HEK293 (cell line): Measurements from ENCODE around the gene TAF10.

ENCODE experiments used
- CTCF ChIP-seq: fragments of 450-650 bp; formaldehyde crosslinking; IDR thresholded peaks from 2 replicates; pipeline ENCODE4 v1.5.1; 2016; ENCODE audit warnings: missing biosample characterization, missing genetic modification characterization
- ZBTB49 ChIP-seq: fragments of 450-650 bp; formaldehyde crosslinking; IDR thresholded peaks from 2 replicates; pipeline ENCODE4 v1.5.1; 2016; ENCODE audit warnings: missing biosample characterization, missing genetic modification characterization, low read depth
- ZBTB7A ChIP-seq: fragments of 450-650 bp; formaldehyde crosslinking; IDR thresholded peaks from 2 replicates; pipeline ENCODE4 v1.5.1; 2016; ENCODE audit warnings: low read depth, missing biosample characterization, missing genetic modification characterization
- ZNF121 ChIP-seq: fragments of 450-650 bp; formaldehyde crosslinking; IDR thresholded peaks from 2 replicates; pipeline ENCODE4 v1.5.1; 2016; ENCODE audit warnings: missing biosample characterization, missing genetic modification characterization
- ZNF221 ChIP-seq: fragments of 450-650 bp; formaldehyde crosslinking; IDR thresholded peaks from 2 replicates; pipeline ENCODE4 v1.5.1; 2017; ENCODE audit warnings: missing biosample characterization, missing genetic modification characterization, borderline replicate concordance
- ZNF324 ChIP-seq: fragments of 450-650 bp; formaldehyde crosslinking; IDR thresholded peaks from 2 replicates; pipeline ENCODE4 v1.5.1; 2016; ENCODE audit warnings: missing biosample characterization, missing genetic modification characterization
- ZNF335 ChIP-seq: fragments of 450-650 bp; formaldehyde crosslinking; conservative IDR thresholded peaks from 2 replicates; pipeline ENCODE4 v1.5.1; 2016; ENCODE audit warnings: missing biosample characterization, missing genetic modification characterization
- ZNF350 ChIP-seq: fragments of 450-650 bp; formaldehyde crosslinking; IDR thresholded peaks from 2 replicates; pipeline ENCODE4 v1.5.0; 2017; ENCODE audit warnings: missing biosample characterization, mild to moderate bottlenecking, missing genetic modification characterization
- ZNF37A ChIP-seq: fragments of 450-650 bp; IDR thresholded peaks from 2 replicates; pipeline ENCODE4 v1.5.1; 2018; ENCODE audit warnings: missing biosample characterization, missing genetic modification characterization
- ZNF521 ChIP-seq: fragments of 450-650 bp; formaldehyde crosslinking; IDR thresholded peaks from 2 replicates; pipeline ENCODE4 v1.5.1; 2017; ENCODE audit warnings: missing biosample characterization, mild to moderate bottlenecking, missing genetic modification characterization
- ZNF654 ChIP-seq: fragments of 450-650 bp; formaldehyde crosslinking; IDR thresholded peaks from 2 replicates; pipeline ENCODE4 v1.5.1; 2016; ENCODE audit warnings: low read depth, missing biosample characterization, missing genetic modification characterization
- TF ChIP-seq, protein P1 (sequence below): sonication (generic); formaldehyde crosslinking; IDR thresholded peaks from 2 replicates; pipeline ENCODE4 v1.8.1; 2022; ENCODE audit warnings: mild to moderate bottlenecking, moderate library complexity, missing genetic modification reagents
- TF ChIP-seq, protein P2 (sequence below): fragments of 450-650 bp; formaldehyde crosslinking; IDR thresholded peaks from 2 replicates; pipeline ENCODE4 v1.5.1; 2016; ENCODE audit warnings: missing biosample characterization, missing genetic modification characterization

DNA sequence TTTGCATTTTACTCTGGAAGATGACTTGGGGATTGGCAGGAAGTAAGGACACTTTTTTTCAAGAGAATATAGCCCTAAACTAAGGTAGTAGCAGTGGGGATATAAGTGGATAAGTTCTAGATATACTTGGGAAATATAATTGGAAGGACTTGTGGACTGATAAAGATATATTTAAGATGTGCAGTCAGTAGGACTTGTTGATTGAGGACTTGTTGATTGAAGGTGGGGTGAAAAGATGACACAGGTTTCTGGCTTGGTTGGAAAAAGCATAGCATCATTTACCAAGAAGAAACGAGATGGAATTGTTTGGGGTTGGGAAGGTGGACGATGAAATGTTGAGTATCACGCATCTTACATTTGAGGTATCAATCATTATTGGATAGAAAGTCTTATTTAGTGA, 1.5 kb upstream of the TAF10 start:
- TF ChIP-seq CTCF (tag by site-specific recombination), result no peak
- TF ChIP-seq ZNF521 (tag by site-specific recombination), result no peak
- TF ChIP-seq ZBTB7A, result no peak
- TF ChIP-seq ZBTB49 (tag by site-specific recombination), result no peak
- TF ChIP-seq, protein P1, sequence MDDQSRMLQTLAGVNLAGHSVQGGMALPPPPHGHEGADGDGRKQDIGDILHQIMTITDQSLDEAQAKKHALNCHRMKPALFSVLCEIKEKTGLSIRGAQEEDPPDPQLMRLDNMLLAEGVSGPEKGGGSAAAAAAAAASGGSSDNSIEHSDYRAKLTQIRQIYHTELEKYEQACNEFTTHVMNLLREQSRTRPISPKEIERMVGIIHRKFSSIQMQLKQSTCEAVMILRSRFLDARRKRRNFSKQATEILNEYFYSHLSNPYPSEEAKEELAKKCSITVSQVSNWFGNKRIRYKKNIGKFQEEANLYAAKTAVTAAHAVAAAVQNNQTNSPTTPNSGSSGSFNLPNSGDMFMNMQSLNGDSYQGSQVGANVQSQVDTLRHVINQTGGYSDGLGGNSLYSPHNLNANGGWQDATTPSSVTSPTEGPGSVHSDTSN (CRISPR knock-in tag), result no peak
- no peak for TF ChIP-seq ZNF221 (tag by site-specific recombination)
- no peak for TF ChIP-seq ZNF324 (tag by site-specific recombination)
- no peak for TF ChIP-seq ZNF350
- no peak for TF ChIP-seq ZNF335 (tag by site-specific recombination)
- no peak for TF ChIP-seq ZNF654 (tag by site-specific recombination)
- TF ChIP-seq, protein P2, sequence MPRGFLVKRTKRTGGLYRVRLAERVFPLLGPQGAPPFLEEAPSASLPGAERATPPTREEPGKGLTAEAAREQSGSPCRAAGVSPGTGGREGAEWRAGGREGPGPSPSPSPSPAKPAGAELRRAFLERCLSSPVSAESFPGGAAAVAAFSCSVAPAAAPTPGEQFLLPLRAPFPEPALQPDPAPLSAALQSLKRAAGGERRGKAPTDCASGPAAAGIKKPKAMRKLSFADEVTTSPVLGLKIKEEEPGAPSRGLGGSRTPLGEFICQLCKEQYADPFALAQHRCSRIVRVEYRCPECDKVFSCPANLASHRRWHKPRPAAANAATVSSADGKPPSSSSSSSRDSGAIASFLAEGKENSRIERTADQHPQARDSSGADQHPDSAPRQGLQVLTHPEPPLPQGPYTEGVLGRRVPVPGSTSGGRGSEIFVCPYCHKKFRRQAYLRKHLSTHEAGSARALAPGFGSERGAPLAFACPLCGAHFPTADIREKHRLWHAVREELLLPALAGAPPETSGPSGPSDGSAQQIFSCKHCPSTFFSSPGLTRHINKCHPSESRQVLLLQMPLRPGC (tag by site-specific recombination), result no peak
- TF ChIP-seq ZNF37A (tag by site-specific recombination), result no peak
- no peak for TF ChIP-seq ZNF121 (tag by site-specific recombination)
